SU-DHL-6 (cell line): ENCODE data around the gene EXOC4.

Experiments used
- H2AFZ ChIP-seq: fragments of 200-600 bp; sonication (generic); 2 replicates; pipeline ENCODE4 v1.6.1; 2014; ENCODE audit warnings: low read depth, mild to moderate bottlenecking, moderate library complexity, mixed read lengths, antibody characterized with exemption, low read length; ENCODE audit not compliant: severe bottlenecking
- H3F3A ChIP-seq: fragments of 200-600 bp; shearing (Covaris generic); 2 replicates; pipeline ENCODE4 v1.6.0; 2016; ENCODE audit warnings: antibody characterized with exemption, mild to moderate bottlenecking; ENCODE audit not compliant: insufficient read depth
- H3K27ac ChIP-seq: fragments of 200-600 bp; sonication (generic); 2 replicates; pipeline ENCODE4 v1.5.1; 2016; ENCODE audit warnings: low read depth, mild to moderate bottlenecking, low read length, moderate library complexity, mixed read lengths
- H3K27me3 ChIP-seq: fragments of 200-600 bp; sonication (generic), shearing (Covaris generic); 2 replicates; pipeline ENCODE4 v1.6.0; 2014; ENCODE audit warnings: mild to moderate bottlenecking, low read length
- H3K36me3 ChIP-seq: fragments of 200-600 bp; sonication (generic); 2 replicates; pipeline ENCODE4 v1.6.1; 2014; ENCODE audit warnings: mild to moderate bottlenecking, low read length, mixed read lengths
- H3K4me2 ChIP-seq: fragments of 300-600, 200-600 bp; shearing (Covaris generic), sonication (generic); 2 replicates; pipeline ENCODE4 v1.6.0; 2014; ENCODE audit warnings: low read length, low read depth, mild to moderate bottlenecking; ENCODE audit not compliant: poor library complexity, severe bottlenecking
- H3K4me3 ChIP-seq: fragments of 200-600 bp; sonication (generic); 2 replicates; pipeline ENCODE4 v1.5.1; 2014; ENCODE audit warnings: antibody characterized with exemption, low read length, mild to moderate bottlenecking, mixed read lengths; ENCODE audit not compliant: insufficient read depth, poor library complexity, severe bottlenecking
- H3K79me2 ChIP-seq: fragments of 200-600 bp; sonication (generic); 2 replicates; pipeline ENCODE4 v1.6.1; 2014; ENCODE audit warnings: mild to moderate bottlenecking, low read length, moderate library complexity; ENCODE audit not compliant: insufficient read depth
- H3K9ac ChIP-seq: fragments of 200-600 bp; sonication (generic); 2 replicates; pipeline ENCODE4 v1.7.0; 2014; ENCODE audit warnings: mild to moderate bottlenecking, low read length
- H3K9me2 ChIP-seq: fragments of 200-600 bp; sonication (generic); replicated peaks from 2 replicates; pipeline ENCODE4 v1.6.1; 2014; ENCODE audit warnings: low read length; ENCODE audit not compliant: insufficient read depth
- H3K9me3 ChIP-seq: fragments of 200-600 bp; sonication (generic); 2 replicates; pipeline ENCODE4 v1.6.1; 2014; ENCODE audit warnings: low read length, mixed read lengths; ENCODE audit not compliant: insufficient read depth
- H4K20me1 ChIP-seq: fragments of 200-600 bp; sonication (generic); 2 replicates; pipeline ENCODE4 v1.6.1; 2014; ENCODE audit warnings: low read depth, mild to moderate bottlenecking, antibody characterized with exemption, low read length, moderate library complexity, mixed read lengths
- CTCF ChIP-seq: fragments of 200-600 bp; sonication (generic); IDR thresholded peaks from one replicate; pipeline ENCODE4 v1.5.1; 2017; ENCODE audit warnings: antibody characterized with exemption, mild to moderate bottlenecking, low read length, moderate library complexity; ENCODE audit not compliant: insufficient read depth, poor library complexity, severe bottlenecking
- EZH2phosphoT487 ChIP-seq: fragments of 200-600 bp; sonication (generic), shearing (Covaris generic); conservative IDR thresholded peaks from 2 replicates; pipeline ENCODE4 v1.6.1; 2018; ENCODE audit warnings: mild to moderate bottlenecking, antibody characterized with exemption, low read length, moderate library complexity, mixed read lengths

Gene EXOC4

GRCh38 chr7:134030460-134030865, 777.6 kb downstream of the EXOC4 start:
- H3K36me3 ChIP-seq = no peaks in the 10 kb centered on the region
- H3K4me3 ChIP-seq = no peak overlapping the region
- H3K9ac ChIP-seq = no peak overlapping the region
- no peak for TF ChIP-seq CTCF
- TF ChIP-seq EZH2phosphoT487 = no peak
- no peaks in the 10 kb centered on the region for H4K20me1 ChIP-seq
- no peaks in the 10 kb centered on the region for H3K9me2 ChIP-seq
- H3K4me2 ChIP-seq = no peak overlapping the region
- no peaks in the 10 kb centered on the region for H3K9me3 ChIP-seq
- H3K79me2 ChIP-seq = no peaks in the 10 kb centered on the region
- no peak overlapping the region for H3K27ac ChIP-seq
- H2AFZ ChIP-seq = no peak overlapping the region
- no peaks in the 10 kb centered on the region for H3K27me3 ChIP-seq
- H3F3A ChIP-seq = no peaks in the 10 kb centered on the region

- Histone ChIP-seq H3K4me2 (no peak overlapping the region), H3K4me3 (no peak overlapping the region), H3F3A (no peaks in the 10 kb centered on the region), H2AFZ (no peak overlapping the region), H3K36me3 (no peaks in the 10 kb centered on the region), H3K9me3 (no peaks in the 10 kb centered on the region), H3K9me2 (no peaks in the 10 kb centered on the region), H3K27me3 (no peaks in the 10 kb centered on the region), H3K79me2 (no peaks in the 10 kb centered on the region), H3K9ac (no peak overlapping the region), H3K27ac (no peak overlapping the region), H4K20me1 (no peaks in the 10 kb centered on the region)
- no peak for TF ChIP-seq CTCF
- TF ChIP-seq EZH2phosphoT487 = no peak
Observed at GRCh38 chr7:134031835-134032617, 779.1 kb downstream of the EXOC4 start.

GRCh38 chr7:134034652-134035051, 781.8 kb downstream of the EXOC4 start:
- TF ChIP-seq EZH2phosphoT487 = no peak
- TF ChIP-seq CTCF = no peak
- H3K9me3 ChIP-seq = no peaks in the 10 kb centered on the region
- no peak overlapping the region for H2AFZ ChIP-seq
- no peaks in the 10 kb centered on the region for H3K27me3 ChIP-seq
- H3K36me3 ChIP-seq = no peaks in the 10 kb centered on the region
- H3F3A ChIP-seq = no peaks in the 10 kb centered on the region
- H3K4me3 ChIP-seq = no peak overlapping the region
- no peak overlapping the region for H3K4me2 ChIP-seq
- no peaks in the 10 kb centered on the region for H3K9me2 ChIP-seq
- H3K9ac ChIP-seq = no peak overlapping the region
- no peaks in the 10 kb centered on the region for H4K20me1 ChIP-seq
- H3K79me2 ChIP-seq = no peaks in the 10 kb centered on the region
- no peak overlapping the region for H3K27ac ChIP-seq
